K562 (cell line): ENCODE measurements around the gene PCBP4. TPM values are rescaled to one million over a fixed set of nuclear protein-coding genes. Genes with fewer than 3 reads are reported as not detected.
A peak's percentile ranks its signal among the peaks of the same experiment; 100 is the strongest.

Source experiments
- ATAC-seq: fragments of 200-7000 bp; cut with Tn5 transposase; 3 replicates; pipeline ENCODE4 v1.9.1; 2020; ENCODE audit warnings: moderate library complexity
- BruUV-seq: library from RNA; stranded (reverse); fragments of 400-500 nt; replicated peaks from 2 replicates; lab custom pipeline; 2021; lab: Mats Ljungman, UMichigan
- CTCF ChIA-PET: fragments of 300-600 bp; formaldehyde crosslinking; extraction: SDS; loops from one replicate; lab custom pipeline; 2021; ENCODE audit warnings: low intra/inter-chr PET ratio; lab: Yijun Ruan, JAX
- POLR2A ChIA-PET: fragments of 300-600, 350-650 bp; sonication (Branson Sonifier 250); formaldehyde crosslinking; extraction: SDS; loops from one replicate; lab custom pipeline; 2021; ENCODE audit warnings: antibody characterized with exemption, inconsistent platforms; lab: Yijun Ruan, JAX
- DNase-seq, 4 experiments: peaks; one replicate each; pipeline versions ENCODE4 v3.0.0 to v3.0.0-alpha.2; 2011 to 2018; ENCODE audit warnings: low spot score in 3 of 4, mixed read lengths in 3 of 4; ENCODE audit errors: extremely low read depth in 1 of 4
- FAIRE-seq: peaks from 2 replicates; lab custom pipeline; 2011; peaks lifted over from hg19 to GRCh38; lab: Jason Lieb, UNC
- H2AFZ ChIP-seq: 2 replicates; pipeline ENCODE4 v1.6.0; 2011; ENCODE audit warnings: low read depth, low read length, control low read depth, inconsistent platforms
- H3K27ac ChIP-seq: fragments of 200-600 bp; 3 replicates; pipeline ENCODE4 v1.8.0; 2011; ENCODE audit warnings: low read depth, mild to moderate bottlenecking, control low read depth, inconsistent platforms, low read length, moderate library complexity, mixed read lengths; ENCODE audit errors: extremely low read depth
- H3K27me3 ChIP-seq, 2 experiments: fragments of 300-600 bp in 1 of 2; 2 replicates in 1 of 2; 3 replicates in 1 of 2; pipeline versions ENCODE4 v1.6.0 to v1.8.0; 2011; ENCODE audit warnings: inconsistent platforms in 2 of 2, low read length in 2 of 2, mild to moderate bottlenecking in 1 of 2, mixed read lengths in 1 of 2, moderate library complexity in 1 of 2; ENCODE audit not compliant: control insufficient read depth in 2 of 2, insufficient read depth in 2 of 2
- H3K36me3 ChIP-seq: fragments of 300-600 bp; 3 replicates; pipeline ENCODE4 v1.8.0; 2011; ENCODE audit warnings: mild to moderate bottlenecking, low read length, inconsistent platforms; ENCODE audit not compliant: control insufficient read depth, insufficient read depth
- H3K4me1 ChIP-seq, 2 experiments: fragments of 200-600 bp in 1 of 2; replicated peaks in 1 of 2; 2 replicates in 1 of 2; 3 replicates in 1 of 2; pipeline versions ENCODE4 v1.5.1 to v1.8.0; 2011; ENCODE audit warnings: inconsistent platforms in 2 of 2, low read length in 2 of 2, mild to moderate bottlenecking in 1 of 2, mixed read lengths in 1 of 2, moderate library complexity in 1 of 2; ENCODE audit not compliant: control insufficient read depth in 2 of 2, insufficient read depth in 2 of 2
- H3K4me2 ChIP-seq: 2 replicates; pipeline ENCODE4 v1.6.1; 2011; ENCODE audit warnings: low read length, control low read depth, inconsistent platforms, mixed read lengths; ENCODE audit not compliant: insufficient read depth
- H3K4me3 ChIP-seq: fragments of 200-600 bp; sonication (generic), shearing (Covaris generic); 2 replicates; pipeline ENCODE4 v1.5.1; 2016; ENCODE audit warnings: control low read depth, inconsistent platforms
- H3K79me2 ChIP-seq: fragments of 200-600 bp; 3 replicates; pipeline ENCODE4 v1.8.0; 2011; ENCODE audit warnings: low read length, inconsistent platforms; ENCODE audit not compliant: control insufficient read depth, insufficient read depth
- H3K9ac ChIP-seq, 2 experiments: 2 replicates each; pipeline versions ENCODE4 v1.6.0 to v1.6.1; 2011; ENCODE audit warnings: low read depth in 2 of 2, low read length in 2 of 2, control low read depth in 1 of 2, inconsistent platforms in 1 of 2, mild to moderate bottlenecking in 1 of 2, mixed read lengths in 1 of 2; ENCODE audit not compliant: insufficient read depth in 1 of 2
- H3K9me1 ChIP-seq: one replicate; pipeline ENCODE4 v1.6.0; 2011; ENCODE audit warnings: inconsistent platforms, mild to moderate bottlenecking, low read length, moderate library complexity; ENCODE audit not compliant: control insufficient read depth, insufficient read depth
- H3K9me3 ChIP-seq: replicated peaks from 2 replicates; pipeline ENCODE4 v1.5.1; 2011; ENCODE audit warnings: low read depth, low read length, inconsistent platforms; ENCODE audit not compliant: control insufficient read depth, insufficient read depth
- H4K20me1 ChIP-seq: replicated peaks from 2 replicates; pipeline ENCODE4 v1.6.1; 2011; ENCODE audit warnings: low read length, inconsistent platforms, mixed read lengths; ENCODE audit not compliant: control insufficient read depth, insufficient read depth
- WGBS: fragments of 100-300 bp; shearing (Covaris generic); methylation state at CpG from one replicate; pipeline ENCODE4 v1.1.6; 2016; ENCODE audit warnings: low coverage, mixed read lengths; ENCODE audit not compliant: insufficient coverage; ENCODE audit errors: missing lambda C conversion rate; 5-methylcytosine and 5-hydroxymethylcytosine counted together
- in situ Hi-C: fragments of 300-500 bp; cut with MboI; formaldehyde crosslinking; loops from 4 replicates; pipeline ENCODE4 v1.15.0; 2018; ENCODE audit warnings: inconsistent platforms, mixed read lengths
- intact Hi-C: fragments of 100-400 bp; cut with micrococcal nuclease; formaldehyde crosslinking; loops from 2 replicates; pipeline ENCODE4 v1.14.2; 2022
- polyA plus RNA-seq, 8 experiments: library from polyadenylated mRNA; depleted of rRNA in 4 of 8; stranded (reverse) in 5 of 8; unstranded in 3 of 8; fragments of >200 nt; fragmentation: Nextera tagmentation in 2 of 8; fragmentation: Illumina TruSeq in 1 of 8; extraction: Ambion mirVana in 2 of 8; extraction: Trizol in 1 of 8; gene quantifications; 2 replicates each; pipeline versions ENCODE4 v1.2.1 to v1.2.3, GENCODE V29; 2011 to 2014; ENCODE audit warnings: inconsistent platforms in 1 of 8, missing spikeins in 1 of 8
- total RNA-seq, 7 experiments: library from RNA; depleted of rRNA in 6 of 7; stranded (reverse); fragments of >200 nt in 6 of 7; fragmentation: Illumina TruSeq in 2 of 7; extraction: Trizol in 2 of 7; gene quantifications; 2 replicates each; pipeline versions ENCODE4 v1.2.1 to v1.2.3, GENCODE V29; 2011 to 2021; ENCODE audit warnings: low replicate concordance in 1 of 7
- TF ChIP-seq, protein P1 (sequence below): sonication (generic); formaldehyde crosslinking; IDR thresholded peaks from 2 replicates; pipeline ENCODE4 v1.9.0; 2022; ENCODE audit warnings: mild to moderate bottlenecking, missing genetic modification reagents
- TF ChIP-seq, protein P2 (sequence below): fragments of 250-450 bp; sonication (Bioruptor Pico); IDR thresholded peaks from 2 replicates; pipeline ENCODE4 v1.4.0; 2020; ENCODE audit warnings: mild to moderate bottlenecking
- TF ChIP-seq, protein P3 (sequence below), 2 experiments: fragments of 450-650 bp in 1 of 2; sonication (generic) in 1 of 2; formaldehyde crosslinking in 1 of 2; IDR thresholded peaks in 1 of 2; conservative IDR thresholded peaks in 1 of 2; 2 replicates each; pipeline versions ENCODE4 v1.6.1 to v1.8.1; 2016 to 2023; ENCODE audit warnings: mild to moderate bottlenecking in 2 of 2, moderate library complexity in 2 of 2, inconsistent platforms in 1 of 2, missing genetic modification reagents in 1 of 2

The PCBP4 gene
- total and polyA plus RNA-seq, 9 of the 15 experiments (the other 6 are each of a cell fraction or from before 2014, with no cell fraction given): 0.06 to 5.8 (median 2.6) TPM

DNA sequence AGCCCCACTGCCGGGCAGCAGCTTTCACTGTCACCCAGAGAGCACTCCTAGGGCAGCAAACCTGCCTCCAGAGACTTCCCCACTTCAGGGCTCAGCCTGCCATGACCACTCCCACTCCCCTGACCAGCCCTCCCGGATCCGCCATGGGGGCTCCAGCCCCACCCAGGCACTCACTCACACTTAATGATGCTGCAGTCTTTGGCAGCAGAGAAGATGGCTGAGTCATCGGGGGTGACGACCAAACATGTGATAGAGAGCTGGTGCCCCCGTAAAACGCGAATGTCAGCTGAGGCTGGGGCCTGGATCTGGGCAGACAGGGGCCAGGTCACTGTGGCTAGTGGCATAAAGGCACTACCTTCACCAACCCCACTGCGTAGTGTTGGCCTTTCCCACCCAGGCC lies 30.2 kb downstream of the PCBP4 start:
- ATAC-seq (no peak), DNase-seq (peak in 2 of 4 experiments; percentile 29 to 30), FAIRE-seq (no peak)
- H3K36me3 ChIP-seq: peaks cover 76% of the 10 kb centered on the region; the same call in 2 of the 3 replicates
- 68% methylated on average over 8 of the region's 9 CpGs for WGBS
- H3K9me1 ChIP-seq: peaks cover 5% of the 10 kb centered on the region
- no TSS peak for BruUV-seq
- no peaks in the 10 kb centered on the region for H3K9me3 ChIP-seq
- intact Hi-C loops (no loop called here), in situ Hi-C loops (no loop called here)
- H3K27me3 ChIP-seq: no peaks in the 10 kb centered on the region
- TF ChIP-seq, protein P1, sequence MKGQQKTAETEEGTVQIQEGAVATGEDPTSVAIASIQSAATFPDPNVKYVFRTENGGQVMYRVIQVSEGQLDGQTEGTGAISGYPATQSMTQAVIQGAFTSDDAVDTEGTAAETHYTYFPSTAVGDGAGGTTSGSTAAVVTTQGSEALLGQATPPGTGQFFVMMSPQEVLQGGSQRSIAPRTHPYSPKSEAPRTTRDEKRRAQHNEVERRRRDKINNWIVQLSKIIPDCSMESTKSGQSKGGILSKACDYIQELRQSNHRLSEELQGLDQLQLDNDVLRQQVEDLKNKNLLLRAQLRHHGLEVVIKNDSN: no peak
- TF ChIP-seq, protein P2, sequence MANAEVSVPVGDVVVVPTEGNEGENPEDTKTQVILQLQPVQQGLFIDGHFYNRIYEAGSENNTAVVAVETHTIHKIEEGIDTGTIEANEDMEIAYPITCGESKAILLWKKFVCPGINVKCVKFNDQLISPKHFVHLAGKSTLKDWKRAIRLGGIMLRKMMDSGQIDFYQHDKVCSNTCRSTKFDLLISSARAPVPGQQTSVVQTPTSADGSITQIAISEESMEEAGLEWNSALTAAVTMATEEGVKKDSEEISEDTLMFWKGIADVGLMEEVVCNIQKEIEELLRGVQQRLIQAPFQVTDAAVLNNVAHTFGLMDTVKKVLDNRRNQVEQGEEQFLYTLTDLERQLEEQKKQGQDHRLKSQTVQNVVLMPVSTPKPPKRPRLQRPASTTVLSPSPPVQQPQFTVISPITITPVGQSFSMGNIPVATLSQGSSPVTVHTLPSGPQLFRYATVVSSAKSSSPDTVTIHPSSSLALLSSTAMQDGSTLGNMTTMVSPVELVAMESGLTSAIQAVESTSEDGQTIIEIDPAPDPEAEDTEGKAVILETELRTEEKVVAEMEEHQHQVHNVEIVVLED (CRISPR knock-in tag): no peak
- TF ChIP-seq, protein P3, sequence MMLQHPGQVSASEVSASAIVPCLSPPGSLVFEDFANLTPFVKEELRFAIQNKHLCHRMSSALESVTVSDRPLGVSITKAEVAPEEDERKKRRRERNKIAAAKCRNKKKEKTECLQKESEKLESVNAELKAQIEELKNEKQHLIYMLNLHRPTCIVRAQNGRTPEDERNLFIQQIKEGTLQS (IDR thresholded peaks at IDR 0.05): peak; percentile 33; the same call in 1 of the 2 replicates
- TF ChIP-seq, protein P3 (CRISPR knock-in tag; conservative IDR thresholded peaks at IDR 0.05): no peak
- ChIA-PET CTCF (no interaction called here), POLR2A (interaction anchor here (0.6 kb wide), 1 partner anchor 28 kb away, joined by 4 read pairs; no protein-coding TSS in a partner anchor)
- peaks cover 35% of the 10 kb centered on the region for H3K79me2 ChIP-seq
- no peak overlapping the region for H2AFZ ChIP-seq
- no peaks in the 10 kb centered on the region for H4K20me1 ChIP-seq
- peaks cover 8 to 11% of the 10 kb centered on the region in 2 experiments; a peak in 4 of 5 replicates for H3K4me1 ChIP-seq
- H3K27ac ChIP-seq: no peak overlapping the region
- no peak overlapping the region for H3K4me2 ChIP-seq
- no peak overlapping the region for H3K4me3 ChIP-seq
- H3K9ac ChIP-seq: no peak overlapping the region; a peak in 1 of 4 replicates
